ENCODE data around the gene TNC. TPM values are rescaled to one million over a fixed set of nuclear protein-coding genes. Genes with fewer than 3 reads are reported as not detected.
A peak's percentile ranks its signal among the peaks of the same experiment; 100 is the strongest.

Gene TNC
- total and polyA plus RNA-seq, 2 of the 4 experiments (the other 2 are of a cell fraction): 192 to 253 TPM

- Histone ChIP-seq H2AK5ac (ENCODE audit: low read depth, low read length) (peak overlapping the region; percentile 31; the same call in 1 of the 2 replicates), H3K18ac (ENCODE audit: low read depth, low read length) (no peak overlapping the region), H4K91ac (ENCODE audit: insufficient read depth, low read depth, low read length) (no peak overlapping the region), H2AFZ (replicated peaks; ENCODE audit: low read length, poor library complexity) (no peak overlapping the region), H2BK5ac (ENCODE audit: low read depth, low read length, poor library complexity, severe bottlenecking) (no peak overlapping the region), H3K14ac (replicated peaks; ENCODE audit: low read depth, low read length) (no peak overlapping the region), H2BK120ac (ENCODE audit: low read depth, low read length) (no peak overlapping the region), H3K9ac (ENCODE audit: low read depth, low read length) (no peak overlapping the region), H4K8ac (ENCODE audit: low read depth in 2 of 2, low read length in 2 of 2) (no peak overlapping the region), H3K4ac (ENCODE audit: low read depth, low read length) (no peak overlapping the region), H3K4me2 (ENCODE audit: low read depth, low read length) (no peak overlapping the region), H2BK15ac (ENCODE audit: low read depth, low read length) (no peak overlapping the region), H3K23ac (ENCODE audit: low read depth, low read length) (no peak overlapping the region), H3K9me1 (ENCODE audit: insufficient read depth, low read length) (peaks cover 13% of the 10 kb centered on the region), H3K9me3 (ENCODE audit: control insufficient read depth, insufficient read depth, low read length) (no peaks in the 10 kb centered on the region), H3K36me3 (ENCODE audit: control insufficient read depth, insufficient read depth, low read length) (peaks cover 48% of the 10 kb centered on the region), H3K27ac (ENCODE audit: insufficient read depth, low read length) (no peak overlapping the region), H4K20me1 (ENCODE audit: insufficient read depth, low read length) (peaks cover 8% of the 10 kb centered on the region; the same call in 1 of the 2 replicates), H2AK9ac (replicated peaks; ENCODE audit: low read depth, low read length, poor library complexity) (no peak overlapping the region), H4K5ac (ENCODE audit: low read depth, low read length) (no peak overlapping the region), H3K27me3 (ENCODE audit: control insufficient read depth, insufficient read depth, low read length) (no peaks in the 10 kb centered on the region), H3K79me1 (ENCODE audit: low read depth in 1 of 2, low read length in 2 of 2) (peaks cover 7 to 25% of the 10 kb centered on the region in 2 experiments; a peak in 3 of 4 replicates), H3K4me3 (ENCODE audit: insufficient read depth, low read depth, low read length) (no peak overlapping the region), H3K4me1 (ENCODE audit: control insufficient read depth, insufficient read depth, low read length) (peaks cover 2% of the 10 kb centered on the region; the same call in 1 of the 2 replicates), H3K56ac (ENCODE audit: extremely low read depth, insufficient read depth, low read length) (no peak overlapping the region), H2BK20ac (ENCODE audit: low read depth, low read length) (no peak overlapping the region)
- ChIA-PET CTCF (no interaction called here), POLR2A (ENCODE audit: unreplicated experiment) (no interaction called here)
- TF ChIP-seq RFX5 (IDR thresholded peaks at IDR 0.05; ENCODE audit: low read depth, low read length) (no peak), CHD1 (IDR thresholded peaks at IDR 0.05; ENCODE audit: low read depth, low read length) (no peak), SMC3 (IDR thresholded peaks at IDR 0.05; ENCODE audit: low read depth, low read length) (no peak), RCOR1 (IDR thresholded peaks at IDR 0.05; ENCODE audit: insufficient replicate concordance, low read length) (no peak), BHLHE40 (IDR thresholded peaks at IDR 0.05; ENCODE audit: low read depth, low read length) (no peak), ELK1 (IDR thresholded peaks at IDR 0.05; ENCODE audit: borderline replicate concordance, low read depth, low read length) (no peak), CEBPB (IDR thresholded peaks at IDR 0.05; ENCODE audit: low read depth, low read length) (no peak)
- BruUV-seq (replicated peaks): no TSS peak
- no peak for ATAC-seq (ENCODE audit: low read depth)
- intact Hi-C loops (cut with micrococcal nuclease): no loop called here
- in situ Hi-C loops (cut with MboI; ENCODE audit: low sequenced_read_pairs): no loop called here
- DNase-seq: no peak
- dilution Hi-C loops (cut with HindIII; ENCODE audit: low sequenced_read_pairs, unreplicated experiment): no loop called here
- 98% methylated on average over 14 of the region's 20 CpGs; no CpG with 5 or more reads in 1 of the 2 experiments for WGBS, 2 experiments (ENCODE audit: extremely low coverage in 2 of 2, insufficient read length in 1 of 2)
Observed at GRCh38 chr9:115086886-115087285, 31.1 kb downstream of the TNC start.

Measured in IMR-90 (cell line).